ENCODE results near the gene CFAP206. TPM values are rescaled to one million over a fixed set of nuclear protein-coding genes. Genes with fewer than 3 reads are reported as not detected.

Gene CFAP206
- total RNA-seq, 2 experiments from 2014 or later: not detected

DNA sequence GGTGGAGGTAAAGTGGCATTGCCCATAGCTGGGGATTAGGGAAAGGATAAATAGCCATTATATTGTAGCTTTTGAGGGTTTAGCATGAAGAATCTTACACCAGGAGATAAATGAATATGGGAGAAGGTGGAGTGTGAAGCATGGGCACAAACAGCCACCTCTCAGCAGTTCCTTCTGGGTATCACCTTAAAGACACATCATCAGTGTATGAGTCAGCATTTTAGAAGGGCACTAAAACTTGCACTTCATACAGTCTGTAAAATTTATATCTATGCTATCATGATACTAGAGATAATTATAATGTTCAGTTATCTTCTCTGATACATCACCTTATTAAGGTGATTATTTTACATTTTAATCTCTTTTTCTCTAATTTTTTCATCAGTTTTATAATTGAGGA lies 90.3 kb downstream of the CFAP206 start:
- DNase-seq (no peak), ATAC-seq (no peak)
- no peak overlapping the region for H3K4me3 Mint-ChIP-seq
- H3K4me1 Mint-ChIP-seq (ENCODE audit: low read depth): peaks cover 2% of the 10 kb centered on the region
- H3K27me3 Mint-ChIP-seq: no peaks in the 10 kb centered on the region
- no peak overlapping the region for H3K27ac Mint-ChIP-seq
- ChIA-PET CTCF (interaction anchor here (1.0 kb wide), 1 partner anchor 105 kb away, joined by 3 read pairs; no protein-coding TSS in a partner anchor), POLR2A (interaction anchor here (0.7 kb wide), 1 partner anchor 11 kb away, joined by 3 read pairs; no protein-coding TSS in a partner anchor)
- intact Hi-C loops (cut with micrococcal nuclease): no loop called here
- H3K36me3 Mint-ChIP-seq (ENCODE audit: low read depth): peaks cover 3% of the 10 kb centered on the region
- H3K9me3 Mint-ChIP-seq: no peaks in the 10 kb centered on the region
- TF ChIP-seq, protein P1, sequence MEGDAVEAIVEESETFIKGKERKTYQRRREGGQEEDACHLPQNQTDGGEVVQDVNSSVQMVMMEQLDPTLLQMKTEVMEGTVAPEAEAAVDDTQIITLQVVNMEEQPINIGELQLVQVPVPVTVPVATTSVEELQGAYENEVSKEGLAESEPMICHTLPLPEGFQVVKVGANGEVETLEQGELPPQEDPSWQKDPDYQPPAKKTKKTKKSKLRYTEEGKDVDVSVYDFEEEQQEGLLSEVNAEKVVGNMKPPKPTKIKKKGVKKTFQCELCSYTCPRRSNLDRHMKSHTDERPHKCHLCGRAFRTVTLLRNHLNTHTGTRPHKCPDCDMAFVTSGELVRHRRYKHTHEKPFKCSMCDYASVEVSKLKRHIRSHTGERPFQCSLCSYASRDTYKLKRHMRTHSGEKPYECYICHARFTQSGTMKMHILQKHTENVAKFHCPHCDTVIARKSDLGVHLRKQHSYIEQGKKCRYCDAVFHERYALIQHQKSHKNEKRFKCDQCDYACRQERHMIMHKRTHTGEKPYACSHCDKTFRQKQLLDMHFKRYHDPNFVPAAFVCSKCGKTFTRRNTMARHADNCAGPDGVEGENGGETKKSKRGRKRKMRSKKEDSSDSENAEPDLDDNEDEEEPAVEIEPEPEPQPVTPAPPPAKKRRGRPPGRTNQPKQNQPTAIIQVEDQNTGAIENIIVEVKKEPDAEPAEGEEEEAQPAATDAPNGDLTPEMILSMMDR (IDR thresholded peaks at IDR 0.05): no peak

DNA sequence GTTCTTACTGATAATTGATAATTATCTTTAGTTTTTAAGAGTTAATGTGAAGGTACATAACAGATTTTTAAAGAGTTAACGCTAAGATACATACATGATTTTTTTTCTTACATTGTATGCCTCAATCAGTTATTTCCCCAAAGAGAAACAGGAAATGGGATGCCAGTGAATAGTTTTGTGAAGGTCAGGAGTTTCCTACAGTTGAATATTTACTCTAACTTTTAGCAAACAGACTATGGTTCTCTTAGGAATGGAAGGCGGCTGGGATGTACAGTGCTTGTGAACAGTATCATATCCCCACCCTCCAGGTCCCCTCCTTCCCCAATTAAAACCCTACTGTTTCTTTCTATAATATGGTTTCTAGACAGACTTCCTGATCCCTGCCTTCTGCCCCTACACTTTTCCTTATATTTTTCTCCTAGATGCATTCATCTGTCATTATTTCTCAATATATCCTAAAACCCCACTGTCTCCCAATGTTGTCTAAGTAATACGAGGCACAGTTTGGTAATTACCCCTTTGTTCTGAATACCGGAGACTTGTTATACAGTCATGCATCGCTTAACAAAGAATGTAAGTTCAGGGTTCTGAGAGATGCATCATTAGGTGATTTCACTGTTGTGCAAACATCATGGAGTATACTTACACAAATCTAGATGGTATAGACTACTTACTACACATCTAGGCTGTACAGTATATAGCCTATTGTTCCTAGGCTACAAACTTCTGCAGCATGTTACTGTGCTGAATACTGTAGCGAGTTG lies 94.2 kb downstream of the CFAP206 start:
- intact Hi-C loops (cut with micrococcal nuclease): no loop called here
- Mint-ChIP-seq H3K4me3 (no peak overlapping the region), H3K27ac (peak overlapping the region; percentile 18), H3K4me1 (ENCODE audit: low read depth) (peaks cover 2% of the 10 kb centered on the region), H3K27me3 (no peaks in the 10 kb centered on the region), H3K36me3 (ENCODE audit: low read depth) (peaks cover 3% of the 10 kb centered on the region), H3K9me3 (no peaks in the 10 kb centered on the region)
- DNase-seq: no peak
- no peak for ATAC-seq
- CTCF ChIA-PET: no interaction called here
- TF ChIP-seq, protein P1 (IDR thresholded peaks at IDR 0.05): no peak
- POLR2A ChIA-PET: no interaction called here

DNA sequence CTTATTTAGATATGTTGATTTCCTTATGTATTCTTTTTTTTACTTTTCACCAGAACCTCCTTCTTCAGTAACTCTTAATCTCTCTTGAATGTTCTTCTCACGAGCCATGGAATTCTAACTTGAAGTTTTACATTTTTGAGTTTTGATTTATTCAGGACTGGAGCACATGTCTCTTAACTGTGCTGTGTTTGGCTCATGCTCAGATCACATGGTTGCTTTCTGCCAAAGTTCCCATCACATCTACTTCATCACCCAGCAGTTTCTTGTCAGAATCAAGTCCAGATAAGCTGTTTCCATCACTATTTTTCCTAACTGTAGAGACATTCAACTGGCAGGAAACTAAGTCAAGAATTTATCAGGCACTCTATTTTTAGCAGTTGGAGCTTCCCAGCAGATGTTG lies 96.7 kb downstream of the CFAP206 start:
- ATAC-seq (no peak), DNase-seq (no peak)
- ChIA-PET POLR2A (interaction anchor here (0.6 kb wide), 1 partner anchor 1402 kb away, joined by 3 read pairs; no protein-coding TSS in a partner anchor), CTCF (interaction anchor here (1.6 kb wide), 1 partner anchor 15 kb away, joined by 3 read pairs; no protein-coding TSS in a partner anchor)
- Mint-ChIP-seq H3K27ac (peak overlapping the region; percentile 67), H3K27me3 (no peaks in the 10 kb centered on the region), H3K9me3 (no peaks in the 10 kb centered on the region), H3K4me3 (no peak overlapping the region), H3K4me1 (ENCODE audit: low read depth) (no peaks in the 10 kb centered on the region), H3K36me3 (ENCODE audit: low read depth) (peaks cover 6% of the 10 kb centered on the region)
- intact Hi-C loops (cut with micrococcal nuclease): no loop called here
- TF ChIP-seq, protein P1 (IDR thresholded peaks at IDR 0.05): no peak

Other genes with a start within 250 kb of the CFAP206 start
- gene SMIM8, start 85.4 kb upstream of the CFAP206 start, total RNA-seq: 10 to 100 TPM; 10.7 to 11.9 TPM
- not detected for gene GJB7, start 78.7 kb upstream of the CFAP206 start, total RNA-seq
- 1 to 10 TPM; 1.3 to 1.4 TPM for gene C6orf163, start 63.2 kb upstream of the CFAP206 start, total RNA-seq
- 1 to 10 TPM; 7.7 to 7.9 TPM for gene SLC35A1, start 65.0 kb downstream of the CFAP206 start, total RNA-seq
- gene RARS2, start 182.0 kb downstream of the CFAP206 start, total RNA-seq: 10 to 100 TPM; 17.4 to 20.4 TPM
- gene ORC3, start 182.2 kb downstream of the CFAP206 start, total RNA-seq: 10 to 100 TPM; 35.8 to 36.6 TPM